Hematopoietic multipotent progenitor cell treated with erythropoietin and hydrocortisone succinate and interleukin-3 and kit ligand, for 15 days (in vitro differentiated cells): Measurements from ENCODE around the gene RREB1.
A peak's percentile ranks its signal among the peaks of the same experiment; 100 is the strongest.

ENCODE experiments used
- DNase-seq: peaks from one replicate; pipeline ENCODE4 v3.0.0-alpha.2; 2015; ENCODE audit warnings: low spot score

The RREB1 gene, protein sequence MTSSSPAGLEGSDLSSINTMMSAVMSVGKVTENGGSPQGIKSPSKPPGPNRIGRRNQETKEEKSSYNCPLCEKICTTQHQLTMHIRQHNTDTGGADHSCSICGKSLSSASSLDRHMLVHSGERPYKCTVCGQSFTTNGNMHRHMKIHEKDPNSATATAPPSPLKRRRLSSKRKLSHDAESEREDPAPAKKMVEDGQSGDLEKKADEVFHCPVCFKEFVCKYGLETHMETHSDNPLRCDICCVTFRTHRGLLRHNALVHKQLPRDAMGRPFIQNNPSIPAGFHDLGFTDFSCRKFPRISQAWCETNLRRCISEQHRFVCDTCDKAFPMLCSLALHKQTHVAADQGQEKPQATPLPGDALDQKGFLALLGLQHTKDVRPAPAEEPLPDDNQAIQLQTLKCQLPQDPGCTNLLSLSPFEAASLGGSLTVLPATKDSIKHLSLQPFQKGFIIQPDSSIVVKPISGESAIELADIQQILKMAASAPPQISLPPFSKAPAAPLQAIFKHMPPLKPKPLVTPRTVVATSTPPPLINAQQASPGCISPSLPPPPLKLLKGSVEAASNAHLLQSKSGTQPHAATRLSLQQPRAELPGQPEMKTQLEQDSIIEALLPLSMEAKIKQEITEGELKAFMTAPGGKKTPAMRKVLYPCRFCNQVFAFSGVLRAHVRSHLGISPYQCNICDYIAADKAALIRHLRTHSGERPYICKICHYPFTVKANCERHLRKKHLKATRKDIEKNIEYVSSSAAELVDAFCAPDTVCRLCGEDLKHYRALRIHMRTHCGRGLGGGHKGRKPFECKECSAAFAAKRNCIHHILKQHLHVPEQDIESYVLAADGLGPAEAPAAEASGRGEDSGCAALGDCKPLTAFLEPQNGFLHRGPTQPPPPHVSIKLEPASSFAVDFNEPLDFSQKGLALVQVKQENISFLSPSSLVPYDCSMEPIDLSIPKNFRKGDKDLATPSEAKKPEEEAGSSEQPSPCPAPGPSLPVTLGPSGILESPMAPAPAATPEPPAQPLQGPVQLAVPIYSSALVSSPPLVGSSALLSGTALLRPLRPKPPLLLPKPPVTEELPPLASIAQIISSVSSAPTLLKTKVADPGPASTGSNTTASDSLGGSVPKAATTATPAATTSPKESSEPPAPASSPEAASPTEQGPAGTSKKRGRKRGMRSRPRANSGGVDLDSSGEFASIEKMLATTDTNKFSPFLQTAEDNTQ (N-terminal part only)

DNA sequence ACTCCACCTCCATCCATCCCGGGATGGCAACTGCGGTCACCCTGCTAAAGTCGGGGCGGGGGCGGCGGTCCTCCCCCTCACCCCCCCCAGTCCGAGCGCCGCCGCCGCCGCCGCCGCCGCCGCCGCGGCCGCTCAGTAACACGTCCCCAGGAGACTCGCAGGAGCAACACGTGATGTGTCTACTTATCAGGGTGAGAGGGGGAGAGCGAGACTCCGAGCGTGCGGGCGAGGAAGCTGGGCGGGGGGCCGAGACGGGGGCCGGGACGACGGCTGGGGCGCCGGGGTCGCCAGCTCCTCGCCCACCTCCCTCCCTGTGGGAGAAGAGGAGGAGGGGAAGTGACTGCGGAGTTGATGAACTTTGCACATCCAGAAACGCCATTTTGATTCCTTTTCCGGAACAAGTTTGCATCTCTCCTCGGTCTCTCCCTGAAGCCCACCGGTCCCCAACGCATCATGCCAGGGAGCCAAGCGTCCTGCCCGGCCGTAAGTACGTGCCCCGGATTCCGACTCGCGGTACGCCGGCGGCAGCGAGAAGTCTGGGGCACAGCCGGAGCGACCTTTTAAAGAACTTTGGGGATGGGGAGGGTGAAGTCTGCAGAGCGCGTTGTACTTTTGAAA, at the start of gene RREB1:
Gene RREB1 (plus strand): TSS at position 384 of the 618 bp plus-strand sequence. CDS start 73,951 bp downstream, outside the sequence.
- peak; percentile 63 for DNase-seq

DNA sequence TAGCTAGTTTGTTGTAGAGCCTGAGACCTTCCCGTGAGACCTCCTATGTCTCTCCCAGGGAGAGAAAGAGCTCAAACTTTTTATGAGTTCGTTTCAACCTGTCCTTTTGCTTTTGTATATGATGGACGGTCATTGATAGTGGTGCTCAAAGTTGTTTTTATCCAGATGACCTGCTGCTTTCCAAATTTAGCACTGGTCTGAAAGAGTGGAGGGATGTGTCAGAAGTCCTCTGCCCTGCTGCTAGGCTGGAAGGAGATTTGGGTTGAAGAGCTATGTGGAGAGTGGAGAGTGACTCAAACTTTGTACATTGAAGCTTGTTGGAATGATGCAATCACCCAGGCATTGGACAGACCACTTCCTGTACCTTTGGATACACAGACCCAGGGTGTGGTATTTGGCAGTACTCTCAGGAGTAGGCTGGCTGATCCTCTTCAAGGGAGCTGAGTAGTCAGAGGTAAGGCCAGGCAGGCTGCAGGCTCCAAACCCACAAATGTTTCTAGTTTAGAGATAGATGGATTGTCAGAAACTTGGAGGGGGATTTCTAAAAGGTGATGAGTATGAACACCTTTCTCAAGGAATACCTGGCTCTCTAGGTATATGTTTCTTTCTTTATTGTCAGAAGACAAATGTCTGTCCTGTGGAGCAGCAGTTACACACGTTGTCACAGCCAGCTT, 49.4 kb upstream of the RREB1 start:
- DNase-seq = peak; percentile 72

DNA sequence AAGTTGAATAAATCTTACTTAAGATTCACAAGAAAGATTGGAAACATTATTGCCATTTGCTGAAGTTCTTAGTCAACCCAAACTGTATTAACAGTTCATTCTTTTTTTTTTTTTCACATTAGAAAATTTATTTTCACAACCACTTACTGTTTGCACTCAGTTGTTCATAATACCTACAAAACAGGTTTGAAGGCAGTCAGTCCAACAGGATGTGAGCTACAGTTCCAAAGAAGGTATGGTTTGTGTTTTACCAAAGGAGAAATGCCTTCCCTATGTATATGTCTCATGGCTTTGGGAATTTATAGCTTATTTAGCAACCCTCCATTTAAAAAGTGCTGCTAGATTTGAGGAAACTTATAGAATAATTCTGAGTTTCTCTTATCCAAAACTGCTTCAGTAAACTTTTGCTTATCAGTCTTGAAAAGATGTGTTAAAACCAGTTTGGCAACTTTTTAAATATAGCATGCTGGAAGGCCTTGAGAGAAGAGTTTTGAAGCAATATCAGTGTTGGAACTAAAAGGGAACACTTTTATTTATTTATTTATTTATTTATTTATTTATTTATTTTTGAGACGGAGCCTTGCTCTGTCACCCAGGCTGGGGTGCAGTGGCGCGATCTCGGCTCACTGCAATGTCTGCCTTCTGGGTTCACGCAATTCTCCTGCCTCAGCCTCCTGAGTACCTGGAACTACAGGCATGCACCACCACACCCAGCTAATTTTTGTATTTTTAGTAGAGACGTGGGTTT, 46.8 kb upstream of the RREB1 start:
- DNase-seq = no peak

DNA sequence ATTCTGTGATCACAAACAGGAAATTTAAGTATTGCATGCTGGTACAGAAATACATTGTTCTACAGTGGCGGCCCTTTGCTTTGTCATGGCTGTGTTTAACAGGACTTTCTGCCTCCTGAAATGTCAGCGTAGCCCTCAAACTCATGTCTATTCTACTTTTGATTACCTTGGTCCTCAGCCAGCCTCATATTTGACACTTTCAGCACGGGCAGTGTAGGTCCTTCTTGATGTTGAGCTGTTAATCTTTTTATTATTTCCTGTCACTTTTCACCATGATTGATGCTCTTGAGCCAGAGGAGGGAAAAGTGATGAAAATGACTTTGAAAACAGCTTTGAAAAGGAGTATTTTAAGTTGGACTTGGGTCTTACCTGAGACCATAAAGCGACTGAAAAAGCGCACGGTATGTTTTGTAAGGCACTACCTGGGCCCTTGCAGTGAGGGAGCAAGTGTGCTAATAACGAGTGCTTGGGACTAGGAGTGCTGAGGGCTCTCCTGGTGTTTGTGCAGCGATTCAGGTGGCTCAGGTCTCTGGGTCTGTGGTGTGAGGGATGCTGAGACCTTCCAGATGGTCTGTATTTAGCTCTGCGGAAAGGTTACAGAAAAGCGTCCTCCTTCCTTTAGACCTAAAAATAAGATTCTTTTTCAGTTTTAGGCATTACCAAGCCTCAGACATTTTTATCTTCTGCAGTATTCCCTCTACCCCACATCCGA, 45.2 kb upstream of the RREB1 start:
- DNase-seq = no peak

DNA sequence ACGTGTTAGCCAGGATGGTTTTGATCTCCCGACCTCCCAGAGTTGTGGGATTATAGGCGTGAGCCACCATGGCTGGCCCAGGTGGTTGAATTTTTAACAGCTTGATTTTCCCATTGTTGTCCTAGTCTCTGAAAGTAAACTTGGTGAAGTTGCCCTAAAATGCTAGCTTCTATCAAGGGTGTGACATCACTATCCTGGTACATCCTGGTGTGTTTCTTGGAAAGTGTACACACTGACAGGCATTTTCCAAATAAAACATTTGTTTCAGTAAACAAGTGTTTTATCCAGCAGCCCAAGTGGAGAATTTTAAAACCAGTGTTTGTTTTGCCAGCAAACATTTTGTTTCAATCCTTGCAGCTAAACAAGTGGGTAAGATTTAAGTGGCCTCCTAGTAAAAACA, 40.5 kb upstream of the RREB1 start:
- DNase-seq = no peak

DNA sequence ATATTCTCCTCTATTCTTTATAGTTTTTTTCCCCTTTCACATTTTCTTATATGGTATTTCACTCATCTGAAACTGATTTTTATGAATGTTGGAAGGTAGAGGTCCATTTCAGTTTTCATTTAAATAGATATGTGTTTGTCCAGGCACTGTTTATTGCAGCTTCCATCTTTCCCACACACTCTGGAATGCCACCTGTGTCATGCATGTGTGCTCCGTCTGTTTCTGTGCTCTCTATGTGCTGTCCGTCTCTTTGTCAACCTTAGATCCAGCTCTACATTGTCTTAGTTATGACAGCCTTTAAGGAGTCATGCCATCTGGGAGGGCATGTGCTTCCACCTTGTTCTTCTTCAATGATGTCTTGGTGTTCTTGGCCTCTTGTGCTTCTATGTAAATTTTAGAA, 36.4 kb upstream of the RREB1 start:
- DNase-seq = no peak

DNA sequence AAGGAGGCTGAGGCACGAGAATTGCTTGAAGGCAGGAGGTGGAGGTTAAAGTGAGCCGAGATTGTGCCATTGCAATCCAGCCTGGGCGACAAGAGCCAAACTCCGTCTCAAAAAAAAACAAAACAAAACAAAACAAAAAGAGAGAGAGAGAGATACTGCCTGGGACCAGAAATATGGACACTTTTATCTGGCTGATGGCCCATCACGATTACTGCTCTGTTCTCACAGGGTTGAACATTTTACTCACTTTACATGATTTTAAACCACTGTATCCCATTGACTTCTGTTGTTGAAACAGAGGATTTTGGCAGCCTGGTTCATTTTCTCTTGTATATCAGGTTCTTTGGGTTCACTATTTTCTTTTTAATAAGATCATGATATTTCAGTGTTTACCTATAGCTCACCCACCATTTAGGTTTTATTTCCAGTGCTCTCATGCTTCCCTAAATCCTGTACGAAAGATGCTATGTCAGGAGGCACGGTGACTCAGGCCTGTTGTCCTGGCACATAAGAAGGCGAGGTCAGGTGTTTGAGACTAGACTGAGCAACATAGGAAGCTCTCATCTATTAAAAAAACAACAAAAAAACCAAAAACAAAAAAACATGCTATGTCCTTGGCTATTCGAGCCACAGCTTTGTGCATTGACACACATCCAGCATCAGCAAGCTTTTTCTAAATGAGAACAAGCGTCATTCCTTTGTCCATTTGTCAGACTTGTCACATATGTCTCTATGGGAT, 34.5 kb upstream of the RREB1 start:
- DNase-seq = no peak

DNA sequence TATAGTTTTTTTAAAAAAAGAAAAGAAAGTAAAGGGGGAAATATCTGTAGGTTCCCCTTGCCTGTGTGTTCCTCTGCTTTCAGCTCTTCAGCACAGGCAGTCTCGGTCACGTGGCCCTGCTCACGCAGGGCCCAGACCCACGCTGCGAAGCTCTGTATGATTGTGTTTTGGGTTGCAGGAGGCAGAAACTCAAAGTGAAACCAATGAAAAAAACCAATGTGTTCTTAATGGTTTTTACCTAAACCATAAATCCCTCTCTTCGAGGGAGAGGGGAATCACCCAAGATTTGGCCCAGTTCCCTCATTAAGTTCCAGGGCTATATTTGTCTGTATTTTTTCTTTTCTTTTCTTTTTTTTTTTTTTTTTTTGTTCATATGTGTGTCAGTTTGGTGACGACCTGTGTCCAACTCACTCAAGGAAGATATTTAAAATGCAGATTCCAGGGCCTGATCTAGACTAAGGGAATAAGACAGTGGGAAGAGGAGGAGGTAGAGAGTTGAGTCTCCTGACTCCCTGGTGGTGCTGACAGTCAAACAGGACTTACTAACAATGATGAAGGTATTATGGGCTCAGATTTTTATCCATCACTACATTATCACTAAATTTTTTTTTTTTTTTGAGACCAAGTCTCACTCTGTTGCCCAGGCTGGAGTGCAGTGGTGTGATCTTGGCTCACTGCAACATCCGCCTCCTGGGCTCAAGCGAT, 33.8 kb upstream of the RREB1 start:
- no peak for DNase-seq

DNA sequence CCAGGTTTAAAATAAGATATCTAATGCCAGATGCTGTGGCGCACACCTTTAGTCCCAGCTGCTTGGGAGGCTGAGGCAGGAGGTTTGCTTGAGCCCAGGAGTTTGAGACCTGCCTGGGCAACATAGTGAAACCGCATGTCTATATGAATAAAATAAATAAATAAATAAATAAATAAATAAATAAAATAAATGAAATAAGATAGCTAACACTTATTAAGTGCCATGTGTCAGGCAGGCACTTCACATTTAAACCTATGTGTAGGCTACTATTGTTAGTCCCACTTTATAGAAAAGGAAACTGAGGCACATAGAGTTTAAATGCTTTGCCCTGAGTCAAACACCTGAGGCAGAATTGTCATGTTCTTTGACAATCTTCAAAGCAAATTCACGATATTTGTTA, 32.9 kb upstream of the RREB1 start:
- DNase-seq = no peak

DNA sequence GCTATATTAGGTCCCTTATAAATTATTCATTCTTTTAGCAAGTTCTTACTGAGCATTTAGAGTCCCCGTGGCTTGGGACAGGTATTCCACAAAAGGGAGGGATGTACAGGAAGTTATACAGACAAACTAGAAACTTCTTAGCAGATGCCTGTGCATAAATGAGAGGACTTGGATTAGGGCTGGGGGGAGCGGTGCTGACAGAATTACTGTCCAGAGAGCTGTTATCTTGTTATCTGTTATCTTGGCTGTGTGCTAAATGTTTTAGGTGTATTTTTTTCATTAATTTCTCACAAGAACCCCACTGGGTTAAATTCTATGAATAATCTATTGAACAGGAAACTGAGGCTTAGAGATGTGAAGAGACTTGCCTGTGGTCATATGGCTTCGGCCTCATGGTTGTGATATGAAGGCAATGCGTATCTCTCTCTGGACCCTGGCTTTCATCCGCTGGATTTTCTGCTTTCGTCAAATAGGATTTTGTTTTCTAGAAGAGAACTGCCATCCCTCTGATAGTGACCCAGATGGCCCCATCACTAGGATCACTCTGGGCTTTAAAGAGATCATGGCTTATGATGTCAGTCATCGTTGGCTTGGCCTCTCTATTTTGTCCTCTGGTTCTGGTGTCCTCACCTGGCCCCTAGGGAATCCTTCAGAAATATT, 32.3 kb upstream of the RREB1 start:
- no peak for DNase-seq

DNA sequence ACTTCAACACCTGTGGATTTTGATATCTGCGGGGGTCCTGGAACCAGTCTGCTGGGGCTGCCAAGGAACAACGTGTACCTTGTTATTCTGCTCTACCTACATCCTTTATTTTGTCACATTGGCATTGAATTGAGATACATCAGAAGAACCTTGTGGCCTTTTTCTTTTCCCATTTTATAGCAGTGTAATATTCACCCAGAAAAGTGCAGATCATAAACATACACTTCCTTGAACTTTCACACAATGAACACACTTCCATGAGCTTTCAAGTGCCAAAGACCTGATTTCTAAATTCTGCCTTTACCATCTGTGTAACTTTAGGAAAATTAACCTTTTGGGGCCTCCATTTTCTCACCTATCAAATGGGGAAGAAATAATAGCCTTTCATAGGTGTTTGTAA, 29.9 kb upstream of the RREB1 start:
- no peak for DNase-seq

DNA sequence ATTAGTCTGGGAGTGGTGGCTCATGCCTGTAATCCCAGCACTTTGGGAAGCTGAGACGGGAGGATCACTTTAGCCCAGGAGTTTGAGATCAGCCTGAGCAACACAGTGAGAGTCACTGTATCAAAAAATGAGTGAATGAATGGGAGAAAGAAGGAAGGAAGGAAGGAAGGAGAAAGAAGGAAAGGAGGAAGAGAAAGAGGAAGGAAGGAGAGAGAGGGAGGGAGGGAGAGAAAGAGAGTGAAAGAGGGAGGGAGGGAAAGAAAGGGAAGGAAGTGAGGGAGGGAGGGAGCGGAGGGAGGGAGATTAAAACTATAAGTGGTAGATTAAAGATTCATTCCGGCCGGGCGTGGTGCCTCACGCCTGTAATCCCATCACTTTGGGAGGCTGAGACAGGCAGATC, 28.9 kb upstream of the RREB1 start:
- DNase-seq = no peak

DNA sequence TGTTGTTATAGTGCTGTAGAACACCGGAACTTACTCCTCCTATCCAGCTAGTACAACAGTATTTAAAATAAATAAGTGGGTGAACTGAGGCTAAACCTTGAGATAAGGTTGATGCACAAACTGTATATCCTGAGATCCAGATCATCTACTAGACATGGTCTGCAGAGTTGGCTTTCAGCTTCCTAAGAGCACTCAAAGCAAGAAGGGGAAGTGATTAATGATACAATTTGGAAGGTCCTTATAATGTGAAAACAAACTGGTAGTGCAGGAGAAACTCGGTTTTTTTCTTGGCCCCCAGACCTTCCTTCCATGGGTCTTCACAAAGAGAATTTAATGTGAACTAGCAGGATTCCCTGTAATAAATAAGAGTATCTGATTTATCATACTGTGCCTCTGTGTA, 27.4 kb upstream of the RREB1 start:
- DNase-seq = no peak

DNA sequence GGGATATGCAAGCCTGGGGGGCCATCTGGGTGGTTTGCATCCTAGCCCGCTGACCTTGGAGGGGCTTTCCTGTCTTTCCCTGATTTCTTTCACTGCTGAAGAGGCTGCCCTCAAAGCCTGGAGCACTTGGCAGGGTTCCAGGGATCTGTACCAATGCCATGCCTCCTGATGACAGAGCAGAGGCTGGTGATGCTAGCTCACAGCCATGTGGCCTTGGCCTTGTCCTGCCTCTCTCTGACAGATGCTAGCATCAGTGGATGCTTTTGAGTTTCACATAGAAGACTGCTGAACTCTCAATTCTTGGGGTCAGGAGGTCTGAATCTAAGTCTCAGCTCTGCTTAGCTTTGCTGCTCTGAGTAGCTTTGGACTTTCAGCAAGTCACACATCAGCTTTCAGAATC, 21.9 kb upstream of the RREB1 start:
- DNase-seq = peak; percentile 59

DNA sequence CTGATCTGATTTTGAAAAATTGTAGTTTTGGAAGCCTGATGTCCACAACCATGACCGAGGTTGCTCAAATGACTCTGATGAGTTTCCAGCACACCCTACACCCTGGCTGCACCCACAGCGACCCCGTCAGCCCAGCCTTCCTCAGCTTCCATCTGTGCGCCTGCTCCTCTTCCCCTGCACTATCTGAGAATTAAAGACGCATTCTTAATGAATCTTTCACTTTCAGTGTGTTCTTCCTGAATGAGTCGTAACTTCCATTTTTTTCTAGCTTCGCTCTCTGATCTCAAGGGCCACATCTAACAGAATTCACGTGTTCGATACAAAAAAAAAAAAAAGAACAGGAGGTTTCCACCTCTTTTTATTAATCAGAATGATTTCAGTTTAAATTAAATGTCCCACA, 21.3 kb upstream of the RREB1 start:
- peak; percentile 41 for DNase-seq

DNA sequence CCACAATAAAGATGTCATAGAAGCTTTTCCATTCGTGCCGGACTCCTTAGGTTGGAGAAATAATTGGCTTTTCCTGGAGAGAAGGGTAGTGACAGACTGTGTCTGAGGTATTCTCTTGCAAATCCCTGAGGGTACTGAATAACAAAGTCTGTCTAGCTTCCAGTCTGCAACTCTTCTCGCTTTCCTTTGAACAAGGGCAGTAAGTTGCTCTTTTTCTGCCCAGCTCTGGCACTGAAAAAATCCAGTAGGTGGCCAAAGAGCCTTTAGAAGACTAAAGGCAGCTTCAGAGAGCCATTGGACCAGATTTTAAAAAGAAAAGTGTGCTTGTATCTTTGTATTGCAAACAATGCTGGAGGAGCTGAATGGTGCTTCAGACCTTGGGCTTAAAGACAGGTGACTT, 20.7 kb upstream of the RREB1 start:
- DNase-seq = peak; percentile 59

DNA sequence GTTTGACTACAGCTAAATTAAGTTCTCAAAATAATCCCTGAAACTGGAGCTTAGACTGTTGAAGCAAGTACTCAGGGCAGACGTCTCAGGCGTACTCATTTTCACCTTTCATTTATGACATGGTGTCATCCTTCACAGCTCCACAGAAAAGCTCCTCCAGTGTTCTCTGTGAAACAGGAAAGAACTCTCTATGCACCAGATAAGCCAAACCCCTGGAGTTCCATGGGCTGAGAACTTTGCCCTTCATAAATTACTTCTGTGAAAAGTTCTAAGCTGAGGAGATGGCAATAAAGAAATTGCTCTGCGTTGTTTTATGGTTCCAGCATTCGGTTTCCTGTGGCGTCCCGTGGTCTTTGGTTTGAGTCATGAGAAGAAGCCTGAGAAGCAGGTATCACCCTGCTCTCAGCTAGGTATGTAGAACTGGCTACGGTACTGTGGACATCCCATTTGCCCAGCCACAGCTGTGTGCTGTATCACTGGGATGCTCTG, 20.2 kb upstream of the RREB1 start:
- no peak for DNase-seq
